Ishikawa (cell line): ENCODE measurements around the gene RAB43.

Experiments
- EP300 ChIP-seq: IDR thresholded peaks from 2 replicates; pipeline ENCODE4 v1.6.1; 2012; ENCODE audit warnings: borderline replicate concordance
- MAX ChIP-seq: IDR thresholded peaks from 2 replicates; pipeline ENCODE4 v1.6.1; 2012

- TF ChIP-seq MAX: no peak
- TF ChIP-seq EP300: no peak
Measured at GRCh38 chr3:129119365-129120100, 2.1 kb downstream of the RAB43 start.
